Lung (tissue), 12 donors: ENCODE data around the gene PHLDA1. TPM values are rescaled to one million over a fixed set of nuclear protein-coding genes. Genes with fewer than 3 reads are reported as not detected.
A peak's percentile ranks its signal among the peaks of the same experiment; 100 is the strongest.

Experiments used
- ATAC-seq: fragments of 200-7000 bp; cut with Tn5 transposase; one replicate; pipeline ENCODE4 v1.9.1; 2020; ENCODE audit warnings: moderate number of reproducible peaks; ENCODE audit not compliant: insufficient read depth, low FRiP score
- DNase-seq, 3 donors: peaks; one replicate each; pipeline ENCODE4 v3.0.0-alpha.2; 2013 to 2017
- H3K27ac ChIP-seq, 2 donors: one replicate each; pipeline ENCODE4 v1.5.1; 2013; ENCODE audit warnings: mild to moderate bottlenecking in 2 of 2, moderate library complexity in 2 of 2, control low read depth in 1 of 2, inconsistent platforms in 1 of 2, low read depth in 1 of 2, low read length in 1 of 2
- H3K27me3 ChIP-seq, 3 donors: one replicate each; pipeline ENCODE4 v1.5.1; 2013; ENCODE audit warnings: low read length in 2 of 3; ENCODE audit not compliant: control insufficient read depth in 3 of 3, insufficient read depth in 3 of 3
- H3K36me3 ChIP-seq, 4 donors: one replicate each; pipeline ENCODE4 v1.5.1; 2013; ENCODE audit warnings: low read length in 4 of 4, mild to moderate bottlenecking in 1 of 4, moderate library complexity in 1 of 4; ENCODE audit not compliant: control insufficient read depth in 4 of 4, insufficient read depth in 4 of 4
- H3K4me1 ChIP-seq, 5 donors: one replicate each; pipeline ENCODE4 v1.5.1; 2013; ENCODE audit warnings: low read length in 5 of 5, mild to moderate bottlenecking in 2 of 5, moderate library complexity in 1 of 5; ENCODE audit not compliant: control insufficient read depth in 5 of 5, insufficient read depth in 5 of 5
- H3K4me3 ChIP-seq: one replicate; pipeline ENCODE4 v1.5.1; 2013; ENCODE audit warnings: mild to moderate bottlenecking, control low read depth, moderate library complexity
- H3K9ac ChIP-seq, 2 donors: one replicate each; pipeline ENCODE4 v1.5.1; 2013; ENCODE audit warnings: low read length in 2 of 2, control low read depth in 1 of 2; ENCODE audit not compliant: insufficient read depth in 1 of 2
- H3K9me3 ChIP-seq, 4 donors: one replicate each; pipeline ENCODE4 v1.5.1; 2013; ENCODE audit warnings: low read length in 3 of 4, mild to moderate bottlenecking in 1 of 4, moderate library complexity in 1 of 4; ENCODE audit not compliant: control insufficient read depth in 4 of 4, insufficient read depth in 3 of 4
- CTCF ChIP-seq: IDR thresholded peaks from 2 replicates; pipeline ENCODE4 v1.5.1; 2012; ENCODE audit warnings: mild to moderate bottlenecking; ENCODE audit errors: control extremely low read depth, extremely low read depth
- WGBS, 2 donors: extraction: QIAGEN DNeasy Blood & Tissue Kit; methylation state at CpG; one replicate each; pipeline ENCODE4 v1.1.7; 2013; 5-methylcytosine and 5-hydroxymethylcytosine counted together
- polyA plus RNA-seq, 2 donors: library from polyadenylated mRNA; stranded (reverse); fragments of 200-250 nt; gene quantifications; one replicate each; pipeline ENCODE4 v1.2.1, GENCODE V29; 2013
- total RNA-seq, 2 donors: library from RNA; depleted of rRNA in 1 of 2; stranded (reverse); fragments of >200 nt in 1 of 2; gene quantifications; one replicate each; pipeline ENCODE4 v1.2.1, GENCODE V29; 2014 to 2021
- donor health status: control.
- donor health status: control.
- donor health status: Bipolar disorder and iron deficiency.
- donor health status: healthy.
- donor health status: DM: yes; HTN: yes; CAD: no.

The PHLDA1 gene
- total and polyA plus RNA-seq, 4 donors = 6.5 to 22.1 (median 17.2) TPM

GRCh38 chr12:75978677-75979076 is 52.9 kb downstream of the PHLDA1 start:
- Histone ChIP-seq H3K4me1 (peaks cover 2 to 21% (median 8%) of the 10 kb centered on the region in 5 donors), H3K27me3 (no peaks in the 10 kb centered on the region), H3K9ac (no peak overlapping the region), H3K9me3 (no peaks in the 10 kb centered on the region), H3K36me3 (no peaks in the 10 kb centered on the region), H3K27ac (peak overlapping the region; percentile 80 to 85), H3K4me3 (no peak overlapping the region)
- no peak for TF ChIP-seq CTCF
- DNase-seq = no peak
- 92 to 99% methylated on average over 3 of the region's 3 CpGs for WGBS, 2 donors
- ATAC-seq = no peak

- Histone ChIP-seq H3K9me3 (no peaks in the 10 kb centered on the region), H3K4me1 (peaks cover 2 to 20% (median 8%) of the 10 kb centered on the region in 5 donors), H3K36me3 (no peaks in the 10 kb centered on the region), H3K27ac (peak overlapping the region; percentile 72 to 80), H3K9ac (no peak overlapping the region), H3K4me3 (no peak overlapping the region), H3K27me3 (no peaks in the 10 kb centered on the region)
- 18 to 42% methylated on average over 5 of the region's 5 CpGs for WGBS, 2 donors
- no peak for TF ChIP-seq CTCF
- DNase-seq = peak; percentile 53 to 83 (median 76)
- ATAC-seq = peak; percentile 90
Observed at GRCh38 chr12:75977952-75978671, 53.5 kb downstream of the PHLDA1 start.

GRCh38 chr12:75977590-75977951 is 54.0 kb downstream of the PHLDA1 start:
- 61 to 80% methylated on average over 4 to 5 of the region's 5 CpGs for WGBS, 2 donors
- Histone ChIP-seq H3K27ac (peak overlapping the region; percentile 10 to 81), H3K4me3 (no peak overlapping the region), H3K36me3 (no peaks in the 10 kb centered on the region), H3K9me3 (no peaks in the 10 kb centered on the region), H3K9ac (no peak overlapping the region), H3K27me3 (no peaks in the 10 kb centered on the region), H3K4me1 (peaks cover 2 to 15% (median 8%) of the 10 kb centered on the region in 5 donors)
- no peak for TF ChIP-seq CTCF
- no peak for ATAC-seq
- no peak for DNase-seq
